GM18505 (cell line): Measurements from ENCODE around the gene MSGN1.
"Not testable (repeated sequence)": the region's sequence is repeated elsewhere in the genome, so short reads cannot be mapped to it uniquely, and the experiment has no call there.

Source experiments
- ATAC-seq: cut with Tn5 transposase; IDR thresholded peaks from one replicate; pipeline ENCODE4 v1.9.1; 2021; ENCODE audit not compliant: unreplicated experiment
- POLR2A ChIP-seq: IDR thresholded peaks from 4 replicates; pipeline ENCODE4 v1.6.1; 2011; ENCODE audit warnings: borderline replicate concordance; ENCODE audit not compliant: insufficient read depth, insufficient read length; ENCODE audit errors: extremely low read depth

MSGN1 gene

GRCh38 chr2:17818235-17818815, 2.1 kb downstream of the MSGN1 start:
- TF ChIP-seq POLR2A = no peak
- ATAC-seq = no peak

GRCh38 chr2:17821080-17821479, 4.8 kb downstream of the MSGN1 start:
- ATAC-seq = no peak
- TF ChIP-seq POLR2A = no peak

- no peak for TF ChIP-seq POLR2A
- ATAC-seq = peak; percentile 43
Measured at GRCh38 chr2:17821535-17822444, 5.5 kb downstream of the MSGN1 start.

- peak; percentile 72 for ATAC-seq
- no peak for TF ChIP-seq POLR2A
Measured at GRCh38 chr2:17822445-17823117, 6.3 kb downstream of the MSGN1 start.

GRCh38 chr2:17823646-17824045, 7.4 kb downstream of the MSGN1 start:
- ATAC-seq = not testable (repeated sequence)

GRCh38 chr2:17827316-17827715, 11.1 kb downstream of the MSGN1 start:
- no peak for TF ChIP-seq POLR2A
- ATAC-seq = no peak

- no peak for TF ChIP-seq POLR2A
- no peak for ATAC-seq
Measured at GRCh38 chr2:17827785-17828184, 11.5 kb downstream of the MSGN1 start.

GRCh38 chr2:17830053-17831034, 14.1 kb downstream of the MSGN1 start:
- TF ChIP-seq POLR2A = no peak

GRCh38 chr2:17835516-17835915, 19.3 kb downstream of the MSGN1 start:
- no peak for TF ChIP-seq POLR2A
- no peak for ATAC-seq

More at GRCh38 chr2:17830053-17831034, 14.1 kb downstream of the MSGN1 start:
- peak; percentile 93 for ATAC-seq

GRCh38 chr2:17839959-17840358, 23.7 kb downstream of the MSGN1 start:
- TF ChIP-seq POLR2A = no peak
- ATAC-seq = no peak

- no peak for TF ChIP-seq POLR2A
- ATAC-seq = no peak
Measured at GRCh38 chr2:17843457-17843856, 27.2 kb downstream of the MSGN1 start.

- no peak for ATAC-seq
- no peak for TF ChIP-seq POLR2A
Measured at GRCh38 chr2:17845806-17846205, 29.5 kb downstream of the MSGN1 start.

- TF ChIP-seq POLR2A = no peak
- no peak for ATAC-seq
Measured at GRCh38 chr2:17846676-17847075, 30.4 kb downstream of the MSGN1 start.
